Activated naive CD4-positive, alpha-beta T cell treated with Interleukin-2 at 50 U/mL for 16 hours (primary cell): Measurements from ENCODE around the gene OR6C74.

ENCODE experiments used
- DNase-seq: peaks from one replicate; pipeline ENCODE4 v3.0.0-alpha.2; 2020

Gene OR6C74

GRCh38 chr12:55244309-55244708 lies at the start of gene OR6C74:
Gene OR6C74 (plus strand): TSS chr12:55244609. CDS start chr12:55247288, 2,679 bp downstream.
- no peak for DNase-seq

GRCh38 chr12:55220725-55221124 lies 23.7 kb upstream of the OR6C74 start, which contains the start of gene OR10A7:
Gene OR10A7 (plus strand): TSS chr12:55221025. CDS start chr12:55221025, 0 bp downstream.
- DNase-seq, result no peak

GRCh38 chr12:55226523-55226922 lies 17.9 kb upstream of the OR6C74 start:
- no peak for DNase-seq

GRCh38 chr12:55227643-55228042 lies 16.8 kb upstream of the OR6C74 start:
- no peak for DNase-seq

GRCh38 chr12:55246159-55246558 lies 1.8 kb downstream of the OR6C74 start:
- DNase-seq, result no peak

- DNase-seq, result no peak
These were observed 6.5 kb downstream of the OR6C74 start for GRCh38 chr12:55250944-55251343.

GRCh38 chr12:55253281-55253680 lies 8.9 kb downstream of the OR6C74 start:
- no peak for DNase-seq

- DNase-seq, result no peak
These were observed 12.4 kb downstream of the OR6C74 start for GRCh38 chr12:55256831-55257230.

GRCh38 chr12:55258303-55258702 lies 13.9 kb downstream of the OR6C74 start:
- no peak for DNase-seq

GRCh38 chr12:55280991-55281390 lies 36.6 kb downstream of the OR6C74 start:
- DNase-seq, result no peak

- DNase-seq, result no peak
These were observed 45.6 kb downstream of the OR6C74 start for GRCh38 chr12:55289999-55290398.
